HEK293T (cell line): ENCODE data around the gene FOXK2.

ENCODE experiments used
- ARNT ChIP-seq: fragments of 450-650 bp; IDR thresholded peaks from 2 replicates; pipeline ENCODE4 v1.6.1; 2017; ENCODE audit warnings: mild to moderate bottlenecking
- BHLHE40 ChIP-seq: fragments of 450-650 bp; IDR thresholded peaks from 2 replicates; pipeline ENCODE4 v1.6.1; 2016; ENCODE audit warnings: mild to moderate bottlenecking, moderate library complexity, borderline replicate concordance
- ELF4 ChIP-seq: fragments of 450-650 bp; IDR thresholded peaks from 2 replicates; pipeline ENCODE4 v1.6.1; 2017; ENCODE audit warnings: antibody characterized with exemption
- FOXA1 ChIP-seq: fragments of 450-650 bp; IDR thresholded peaks from 2 replicates; pipeline ENCODE4 v1.6.1; 2016; ENCODE audit warnings: mild to moderate bottlenecking
- FOXK2 ChIP-seq: fragments of 450-650 bp; IDR thresholded peaks from 2 replicates; pipeline ENCODE4 v1.6.1; 2016; ENCODE audit warnings: mild to moderate bottlenecking
- FOXM1 ChIP-seq: fragments of 450-650 bp; IDR thresholded peaks from 2 replicates; pipeline ENCODE4 v1.6.1; 2017; ENCODE audit warnings: mild to moderate bottlenecking, borderline replicate concordance
- HDGF ChIP-seq: fragments of 450-650 bp; IDR thresholded peaks from 2 replicates; pipeline ENCODE4 v1.6.1; 2017; ENCODE audit warnings: antibody characterized with exemption, borderline replicate concordance
- L3MBTL2 ChIP-seq: fragments of 450-650 bp; conservative IDR thresholded peaks from 2 replicates; pipeline ENCODE4 v1.6.1; 2016; ENCODE audit warnings: mild to moderate bottlenecking
- NFRKB ChIP-seq: fragments of 450-650 bp; IDR thresholded peaks from 2 replicates; pipeline ENCODE4 v1.6.1; 2016; ENCODE audit warnings: mild to moderate bottlenecking, moderate library complexity
- PKNOX1 ChIP-seq: fragments of 450-650 bp; IDR thresholded peaks from 2 replicates; pipeline ENCODE4 v1.6.1; 2016
- SP1 ChIP-seq: fragments of 450-650 bp; IDR thresholded peaks from 2 replicates; pipeline ENCODE4 v1.6.1; 2017
- TARDBP ChIP-seq: fragments of 450-650 bp; IDR thresholded peaks from 2 replicates; pipeline ENCODE4 v1.6.1; 2016
- ZNF384 ChIP-seq: fragments of 450-650 bp; IDR thresholded peaks from 2 replicates; pipeline ENCODE4 v1.6.1; 2016

- TF ChIP-seq PKNOX1 (no peak), NFRKB (no peak), ZNF384 (no peak), TARDBP (no peak), FOXM1 (no peak), FOXK2 (no peak), SP1 (no peak), ELF4 (no peak), HDGF (no peak), L3MBTL2 (no peak), ARNT (no peak), FOXA1 (no peak), BHLHE40 (no peak)
Observed at GRCh38 chr17:82633343-82633742, 113.8 kb downstream of the FOXK2 start.
